ENCODE measurements around the gene ADAM17.
A peak's percentile ranks its signal among the peaks of the same experiment; 100 is the strongest.
"Not testable (repeated sequence)": the region's sequence is repeated elsewhere in the genome, so short reads cannot be mapped to it uniquely, and the experiment has no call there.

The ADAM17 gene

GRCh38 chr2:9558948-9559381, 3.3 kb upstream of the ADAM17 start:
- Histone ChIP-seq H3K4me3 (ENCODE audit: low read depth, low read length) (no peak overlapping the region), H3K36me3 (peaks cover 18% of the 10 kb centered on the region), H3K9me3 (ENCODE audit: severe bottlenecking) (no peaks in the 10 kb centered on the region), H3K27me3 (ENCODE audit: insufficient read depth, low read depth, severe bottlenecking) (no peaks in the 10 kb centered on the region), H3K27ac (no peak overlapping the region)
- no peak for DNase-seq
- TF ChIP-seq CTCF (IDR thresholded peaks at IDR 0.05; ENCODE audit: low read depth, low read length) = no peak

DNA sequence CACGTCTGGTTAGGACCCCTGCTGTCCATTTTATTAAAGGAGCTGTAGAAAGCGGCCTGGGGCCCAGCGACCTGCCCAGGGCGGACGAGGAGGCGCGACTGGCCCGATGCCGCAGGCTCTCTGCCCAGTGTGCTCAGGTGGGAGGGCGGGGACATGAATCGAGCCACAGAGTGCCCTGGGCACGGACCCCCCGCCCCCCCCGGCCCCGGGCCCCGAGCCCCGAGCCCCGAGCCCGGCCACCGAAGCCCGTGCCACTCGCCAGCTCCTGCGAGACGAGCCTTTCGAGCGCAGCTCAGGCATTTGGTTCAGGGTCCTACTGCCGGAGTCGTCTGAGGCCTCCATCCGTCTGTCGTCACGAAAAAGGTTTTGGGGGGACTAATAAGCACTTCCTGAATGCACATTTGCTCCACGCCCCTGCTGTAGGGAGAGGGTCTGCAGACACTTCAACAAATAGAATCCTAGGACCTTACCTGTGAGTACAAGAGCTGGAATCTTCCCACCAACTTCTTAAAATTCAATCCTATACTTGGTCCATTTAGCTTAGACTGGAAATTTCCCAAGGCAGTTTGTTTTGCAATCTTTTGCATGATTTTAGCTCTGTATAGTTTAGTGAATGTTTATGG, 602 bp upstream of the ADAM17 start:
- H3K27me3 ChIP-seq (ENCODE audit: insufficient read depth, low read depth, severe bottlenecking) = no peaks in the 10 kb centered on the region
- H3K9me3 ChIP-seq (ENCODE audit: severe bottlenecking) = no peaks in the 10 kb centered on the region
- 0 out of 2 replicates have a peak, but pooled peaks have one; percentile 4 for TF ChIP-seq CTCF (IDR thresholded peaks at IDR 0.05; ENCODE audit: low read depth, low read length)
- H3K27ac ChIP-seq = peak overlapping the region; percentile 96
- peaks cover 18% of the 10 kb centered on the region for H3K36me3 ChIP-seq
- peak overlapping the region; percentile 76 for H3K4me3 ChIP-seq (ENCODE audit: low read depth, low read length)
- no peak for DNase-seq

DNA sequence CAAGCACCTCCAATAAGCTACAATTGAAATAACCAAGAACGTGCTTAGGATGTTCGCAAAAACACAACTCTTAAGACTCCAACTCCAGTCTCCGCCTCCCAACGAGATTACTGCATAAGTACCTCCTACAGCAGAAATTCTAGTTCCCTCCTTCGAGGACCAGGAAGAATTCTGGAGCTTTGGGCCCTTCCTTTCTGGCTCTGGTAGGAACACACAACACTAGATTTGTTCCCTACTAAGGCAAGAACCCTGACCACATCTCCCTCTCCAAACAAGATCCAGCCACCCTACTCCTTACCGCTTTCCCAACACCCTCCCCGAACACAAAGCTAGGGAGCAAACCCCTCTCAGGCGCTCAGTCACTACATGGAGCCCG, 721 bp downstream of the ADAM17 start:
- peak; percentile 60 for DNase-seq
- Histone ChIP-seq H3K27ac (peak overlapping the region; percentile 96), H3K36me3 (peaks cover 17% of the 10 kb centered on the region), H3K4me3 (ENCODE audit: low read depth, low read length) (peak overlapping the region; percentile 77), H3K27me3 (ENCODE audit: insufficient read depth, low read depth, severe bottlenecking) (no peaks in the 10 kb centered on the region), H3K9me3 (ENCODE audit: severe bottlenecking) (no peaks in the 10 kb centered on the region)
- no peak for TF ChIP-seq CTCF (IDR thresholded peaks at IDR 0.05; ENCODE audit: low read depth, low read length)

DNA sequence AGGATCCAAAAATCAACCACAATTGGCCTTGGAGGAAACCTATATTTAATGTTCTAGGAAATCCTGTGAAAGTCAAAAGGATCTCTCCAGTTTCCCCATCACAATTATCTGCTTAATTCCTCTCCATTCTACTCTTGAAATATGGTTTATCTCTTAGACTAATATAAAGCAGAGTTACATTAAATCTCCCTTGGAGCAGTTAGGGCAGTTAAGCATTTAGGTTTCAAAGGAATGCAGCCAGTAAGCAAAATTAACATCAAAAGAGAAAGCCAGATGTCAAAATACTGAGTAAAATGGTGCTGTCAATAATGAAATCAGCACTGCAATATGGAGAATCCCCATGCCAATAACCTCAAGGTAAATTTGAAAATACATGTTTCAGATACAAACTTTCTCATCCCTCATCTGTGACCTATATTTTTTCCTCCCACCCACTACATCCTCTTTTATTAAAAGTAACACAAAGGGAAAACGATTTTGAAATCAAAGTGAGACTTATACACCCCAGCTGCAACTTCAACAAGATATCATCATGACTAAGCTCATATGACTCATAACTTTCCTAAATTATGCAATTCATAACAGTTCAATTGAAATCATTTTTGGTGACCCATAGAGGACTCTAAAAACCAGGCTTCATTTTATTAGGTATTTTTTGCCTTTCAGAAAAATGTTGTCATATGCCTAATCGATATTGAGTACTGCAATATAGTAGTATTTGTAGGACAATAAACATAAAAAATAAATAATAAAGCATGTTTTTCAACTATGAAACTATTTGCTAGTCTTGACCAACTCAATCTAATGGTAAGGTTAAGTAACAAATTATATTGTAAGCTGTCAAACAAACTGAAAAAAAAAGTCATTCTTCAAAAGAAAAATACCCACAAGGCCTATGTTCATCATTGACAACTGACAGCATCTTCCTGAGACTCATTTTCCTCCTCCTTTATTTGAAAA, 3.1 kb downstream of the ADAM17 start:
- Histone ChIP-seq H3K9me3 (ENCODE audit: severe bottlenecking) (no peaks in the 10 kb centered on the region), H3K27me3 (ENCODE audit: insufficient read depth, low read depth, severe bottlenecking) (no peaks in the 10 kb centered on the region), H3K36me3 (peaks cover 10% of the 10 kb centered on the region), H3K27ac (no peak overlapping the region), H3K4me3 (ENCODE audit: low read depth, low read length) (no peak overlapping the region)
- no peak for DNase-seq
- TF ChIP-seq CTCF (IDR thresholded peaks at IDR 0.05; ENCODE audit: low read depth, low read length) = no peak

GRCh38 chr2:9550859-9551391, 4.7 kb downstream of the ADAM17 start:
- not testable (repeated sequence) for H3K9me3 ChIP-seq (ENCODE audit: severe bottlenecking); H3K4me3 ChIP-seq (ENCODE audit: low read depth, low read length); H3K36me3 ChIP-seq; DNase-seq; H3K27me3 ChIP-seq (ENCODE audit: insufficient read depth, low read depth, severe bottlenecking); H3K27ac ChIP-seq

- H3K4me3 ChIP-seq (ENCODE audit: low read depth, low read length) = no peak overlapping the region
- TF ChIP-seq CTCF (IDR thresholded peaks at IDR 0.05; ENCODE audit: low read depth, low read length) = no peak
- peaks cover 6% of the 10 kb centered on the region for H3K36me3 ChIP-seq
- no peak overlapping the region for H3K27ac ChIP-seq
- no peak for DNase-seq
- H3K9me3 ChIP-seq (ENCODE audit: severe bottlenecking) = no peaks in the 10 kb centered on the region
- no peaks in the 10 kb centered on the region for H3K27me3 ChIP-seq (ENCODE audit: insufficient read depth, low read depth, severe bottlenecking)
These were observed 6.2 kb downstream of the ADAM17 start for GRCh38 chr2:9549420-9549819.
